ENCODE measurements around the gene C19orf47. TPM values are rescaled to one million over a fixed set of nuclear protein-coding genes. Genes with fewer than 3 reads are reported as not detected.

The C19orf47 gene
- polyA plus RNA-seq, 1 donor: 8.7 TPM

- no CpG with 5 or more reads among the region's 4 CpGs for WGBS (ENCODE audit: insufficient coverage, low lambda C conversion rate)
- Histone ChIP-seq H3K27ac (ENCODE audit: low read length) (peak overlapping the region; percentile 84), H3K9me3 (ENCODE audit: control insufficient read depth, low read depth, low read length) (peaks cover 1% of the 10 kb centered on the region), H3K4me3 (ENCODE audit: low read length) (peak overlapping the region; percentile 90), H3K27me3 (ENCODE audit: control insufficient read depth, insufficient read depth, low read length) (no peaks in the 10 kb centered on the region), H3K36me3 (ENCODE audit: control insufficient read depth, insufficient read depth, low read length) (peaks cover 9% of the 10 kb centered on the region), H3K4me1 (ENCODE audit: control insufficient read depth, insufficient read depth, low read length) (peaks cover 42% of the 10 kb centered on the region)
- DNase-seq: no peak
Observed at GRCh38 chr19:40284251-40284500, 64.0 kb downstream of the C19orf47 start.

GRCh38 chr19:40283414-40284250 is 64.6 kb downstream of the C19orf47 start:
- H3K9me3 ChIP-seq (ENCODE audit: control insufficient read depth, low read depth, low read length): peaks cover 3% of the 10 kb centered on the region
- WGBS (ENCODE audit: insufficient coverage, low lambda C conversion rate): no CpG with 5 or more reads among the region's 12 CpGs
- H3K4me3 ChIP-seq (ENCODE audit: low read length): peak overlapping the region; percentile 90
- no peaks in the 10 kb centered on the region for H3K27me3 ChIP-seq (ENCODE audit: control insufficient read depth, insufficient read depth, low read length)
- peaks cover 47% of the 10 kb centered on the region for H3K4me1 ChIP-seq (ENCODE audit: control insufficient read depth, insufficient read depth, low read length)
- H3K27ac ChIP-seq (ENCODE audit: low read length): peak overlapping the region; percentile 84
- peaks cover 9% of the 10 kb centered on the region for H3K36me3 ChIP-seq (ENCODE audit: control insufficient read depth, insufficient read depth, low read length)
- peak in 1 of 2 donors; percentile 55 for DNase-seq

GRCh38 chr19:40282920-40283319 is 65.3 kb downstream of the C19orf47 start:
- H3K27ac ChIP-seq (ENCODE audit: low read length): no peak overlapping the region
- peaks cover 3% of the 10 kb centered on the region for H3K9me3 ChIP-seq (ENCODE audit: control insufficient read depth, low read depth, low read length)
- no peak overlapping the region for H3K4me3 ChIP-seq (ENCODE audit: low read length)
- no CpG with 5 or more reads among the region's 4 CpGs for WGBS (ENCODE audit: insufficient coverage, low lambda C conversion rate)
- H3K27me3 ChIP-seq (ENCODE audit: control insufficient read depth, insufficient read depth, low read length): no peaks in the 10 kb centered on the region
- H3K4me1 ChIP-seq (ENCODE audit: control insufficient read depth, insufficient read depth, low read length): peaks cover 54% of the 10 kb centered on the region
- peaks cover 9% of the 10 kb centered on the region for H3K36me3 ChIP-seq (ENCODE audit: control insufficient read depth, insufficient read depth, low read length)
- DNase-seq: no peak

GRCh38 chr19:40282209-40282580 is 66.0 kb downstream of the C19orf47 start:
- no peak overlapping the region for H3K27ac ChIP-seq (ENCODE audit: low read length)

GRCh38 chr19:40281381-40282208 is 66.6 kb downstream of the C19orf47 start:
- H3K4me3 ChIP-seq (ENCODE audit: low read length): no peak overlapping the region
- H3K4me1 ChIP-seq (ENCODE audit: control insufficient read depth, insufficient read depth, low read length): peaks cover 56% of the 10 kb centered on the region
- no peaks in the 10 kb centered on the region for H3K27me3 ChIP-seq (ENCODE audit: control insufficient read depth, insufficient read depth, low read length)
- H3K9me3 ChIP-seq (ENCODE audit: control insufficient read depth, low read depth, low read length): peaks cover 3% of the 10 kb centered on the region
- no CpG with 5 or more reads among the region's 14 CpGs for WGBS (ENCODE audit: insufficient coverage, low lambda C conversion rate)
- H3K27ac ChIP-seq (ENCODE audit: low read length): peak overlapping the region; percentile 31
- H3K36me3 ChIP-seq (ENCODE audit: control insufficient read depth, insufficient read depth, low read length): peaks cover 9% of the 10 kb centered on the region
- no peak for DNase-seq

More at GRCh38 chr19:40282209-40282580, 66.0 kb downstream of the C19orf47 start:
- Histone ChIP-seq H3K4me1 (ENCODE audit: control insufficient read depth, insufficient read depth, low read length) (peaks cover 56% of the 10 kb centered on the region), H3K27me3 (ENCODE audit: control insufficient read depth, insufficient read depth, low read length) (no peaks in the 10 kb centered on the region), H3K36me3 (ENCODE audit: control insufficient read depth, insufficient read depth, low read length) (peaks cover 9% of the 10 kb centered on the region), H3K4me3 (ENCODE audit: low read length) (no peak overlapping the region), H3K9me3 (ENCODE audit: control insufficient read depth, low read depth, low read length) (peaks cover 3% of the 10 kb centered on the region)
- WGBS (ENCODE audit: insufficient coverage, low lambda C conversion rate): no CpG with 5 or more reads among the region's 6 CpGs
- DNase-seq: no peak

GRCh38 chr19:40280608-40281221 is 67.5 kb downstream of the C19orf47 start:
- Histone ChIP-seq H3K36me3 (ENCODE audit: control insufficient read depth, insufficient read depth, low read length) (peaks cover 9% of the 10 kb centered on the region), H3K27me3 (ENCODE audit: control insufficient read depth, insufficient read depth, low read length) (no peaks in the 10 kb centered on the region), H3K9me3 (ENCODE audit: control insufficient read depth, low read depth, low read length) (peaks cover 3% of the 10 kb centered on the region), H3K4me1 (ENCODE audit: control insufficient read depth, insufficient read depth, low read length) (peaks cover 53% of the 10 kb centered on the region), H3K27ac (ENCODE audit: low read length) (peak overlapping the region; percentile 31), H3K4me3 (ENCODE audit: low read length) (no peak overlapping the region)
- DNase-seq: peak; percentile 85 to 94
- no CpG with 5 or more reads among the region's 10 CpGs for WGBS (ENCODE audit: insufficient coverage, low lambda C conversion rate)

GRCh38 chr19:40279761-40280607 is 68.2 kb downstream of the C19orf47 start:
- no peak for DNase-seq
- peaks cover 9% of the 10 kb centered on the region for H3K36me3 ChIP-seq (ENCODE audit: control insufficient read depth, insufficient read depth, low read length)

GRCh38 chr19:40279120-40279551 is 69.1 kb downstream of the C19orf47 start:
- Histone ChIP-seq H3K4me3 (ENCODE audit: low read length) (no peak overlapping the region), H3K27ac (ENCODE audit: low read length) (peak overlapping the region; percentile 27), H3K9me3 (ENCODE audit: control insufficient read depth, low read depth, low read length) (peaks cover 3% of the 10 kb centered on the region), H3K4me1 (ENCODE audit: control insufficient read depth, insufficient read depth, low read length) (peaks cover 48% of the 10 kb centered on the region), H3K36me3 (ENCODE audit: control insufficient read depth, insufficient read depth, low read length) (peaks cover 9% of the 10 kb centered on the region), H3K27me3 (ENCODE audit: control insufficient read depth, insufficient read depth, low read length) (no peaks in the 10 kb centered on the region)
- WGBS (ENCODE audit: insufficient coverage, low lambda C conversion rate): no CpG with 5 or more reads among the region's 15 CpGs
- DNase-seq: peak; percentile 40 to 64

More at GRCh38 chr19:40279761-40280607, 68.2 kb downstream of the C19orf47 start:
- Histone ChIP-seq H3K4me1 (ENCODE audit: control insufficient read depth, insufficient read depth, low read length) (peaks cover 50% of the 10 kb centered on the region), H3K4me3 (ENCODE audit: low read length) (no peak overlapping the region), H3K27me3 (ENCODE audit: control insufficient read depth, insufficient read depth, low read length) (no peaks in the 10 kb centered on the region), H3K27ac (ENCODE audit: low read length) (peak overlapping the region; percentile 31), H3K9me3 (ENCODE audit: control insufficient read depth, low read depth, low read length) (peaks cover 3% of the 10 kb centered on the region)
- WGBS (ENCODE audit: insufficient coverage, low lambda C conversion rate): no CpG with 5 or more reads among the region's 17 CpGs

- WGBS (ENCODE audit: insufficient coverage, low lambda C conversion rate): 73% methylated on average over 3 of the region's 16 CpGs
- no peak for DNase-seq
- Histone ChIP-seq H3K36me3 (ENCODE audit: control insufficient read depth, insufficient read depth, low read length) (peaks cover 9% of the 10 kb centered on the region), H3K9me3 (ENCODE audit: control insufficient read depth, low read depth, low read length) (peaks cover 3% of the 10 kb centered on the region), H3K27me3 (ENCODE audit: control insufficient read depth, insufficient read depth, low read length) (no peaks in the 10 kb centered on the region), H3K27ac (ENCODE audit: low read length) (no peak overlapping the region), H3K4me3 (ENCODE audit: low read length) (no peak overlapping the region), H3K4me1 (ENCODE audit: control insufficient read depth, insufficient read depth, low read length) (peaks cover 43% of the 10 kb centered on the region)
Observed at GRCh38 chr19:40278361-40279035, 69.7 kb downstream of the C19orf47 start.
